Measurements from ENCODE around the gene MICAL3. TPM values are rescaled to one million over a fixed set of nuclear protein-coding genes. Genes with fewer than 3 reads are reported as not detected.

MICAL3 gene
- polyA plus RNA-seq, 4 donors, result 3.2 to 31.4 (median 10.0) TPM

DNA sequence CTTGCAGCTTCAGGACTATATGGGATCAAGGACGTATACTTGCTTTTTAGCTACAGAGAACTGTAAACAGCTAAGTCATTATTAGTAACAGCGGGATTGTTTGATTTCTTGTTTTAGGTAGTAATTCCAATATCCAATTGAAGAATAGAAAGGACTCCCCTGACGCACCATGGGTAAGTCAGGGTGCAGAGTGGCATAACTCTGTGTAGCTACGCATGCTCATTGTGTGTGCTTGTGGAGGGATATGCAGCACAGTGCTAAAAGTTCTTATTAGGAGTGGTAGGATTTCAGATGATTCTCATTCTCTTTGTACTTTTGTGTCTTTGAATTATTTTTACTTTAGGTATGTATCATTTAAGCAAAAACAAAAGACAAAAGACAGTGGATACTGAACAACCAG lies 45.7 kb upstream of the MICAL3 start:
- WGBS, 3 donors, result 91 to 94% (median 93%) methylated on average over 4 of the region's 4 CpGs
- Histone ChIP-seq H3K9me3 (ENCODE audit: control insufficient read depth in 2 of 2, insufficient read depth in 1 of 2, low read depth in 1 of 2, low read length in 1 of 2) (no peaks in the 10 kb centered on the region), H3K27me3 (ENCODE audit: control insufficient read depth in 3 of 3, insufficient read depth in 3 of 3, low read length in 3 of 3) (no peaks in the 10 kb centered on the region), H3K4me1 (ENCODE audit: control insufficient read depth in 3 of 3, insufficient read depth in 2 of 3, low read depth in 1 of 3, low read length in 2 of 3) (peaks cover 0 to 65% (median 3%) of the 10 kb centered on the region in 3 donors), H3K4me3 (ENCODE audit: low read depth in 1 of 3, low read length in 3 of 3) (no peak overlapping the region), H3K36me3 (ENCODE audit: control insufficient read depth in 3 of 3, insufficient read depth in 2 of 3, low read depth in 1 of 3, low read length in 3 of 3) (no peaks in the 10 kb centered on the region), H3K27ac (ENCODE audit: low read depth in 1 of 3, low read length in 2 of 3) (peak overlapping the region in 1 of 3 donors; percentile 82)
- FAIRE-seq (no peak), DNase-seq (no peak)

DNA sequence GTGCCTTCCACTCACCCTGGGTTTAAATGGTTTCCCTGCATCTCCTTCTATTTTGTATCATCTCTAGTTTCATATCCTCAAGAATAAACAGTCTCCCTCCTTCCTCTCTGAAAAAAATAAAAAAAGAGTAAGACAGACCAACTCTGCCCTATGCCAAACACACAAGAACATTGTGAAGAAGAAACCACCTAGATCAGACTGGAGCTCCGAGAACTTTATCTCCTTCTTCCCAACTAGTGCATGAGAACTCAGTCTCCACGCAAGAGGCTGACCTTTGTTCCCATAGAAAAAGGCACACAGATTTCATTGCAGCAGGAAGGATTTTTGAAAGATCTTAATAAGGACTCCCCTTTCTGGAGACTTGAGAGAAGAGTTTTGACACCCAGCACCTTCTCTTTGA lies 44.7 kb upstream of the MICAL3 start:
- Histone ChIP-seq H3K9me3 (ENCODE audit: control insufficient read depth in 2 of 2, insufficient read depth in 1 of 2, low read depth in 1 of 2, low read length in 1 of 2) (no peaks in the 10 kb centered on the region), H3K27ac (ENCODE audit: low read depth in 1 of 3, low read length in 2 of 3) (peak overlapping the region in 2 of 3 donors; percentile 25 to 75), H3K27me3 (ENCODE audit: control insufficient read depth in 3 of 3, insufficient read depth in 3 of 3, low read length in 3 of 3) (no peaks in the 10 kb centered on the region), H3K36me3 (ENCODE audit: control insufficient read depth in 3 of 3, insufficient read depth in 2 of 3, low read depth in 1 of 3, low read length in 3 of 3) (no peaks in the 10 kb centered on the region), H3K4me1 (ENCODE audit: control insufficient read depth in 3 of 3, insufficient read depth in 2 of 3, low read depth in 1 of 3, low read length in 2 of 3) (peaks cover 0 to 70% (median 4%) of the 10 kb centered on the region in 3 donors), H3K4me3 (ENCODE audit: low read depth in 1 of 3, low read length in 3 of 3) (no peak overlapping the region)
- DNase-seq (peak; percentile 79 to 80), FAIRE-seq (no peak)
- 10 to 59% (median 29%) methylated on average over 2 of the region's 2 CpGs for WGBS, 3 donors

- FAIRE-seq (no peak), DNase-seq (no peak)
- H3K27ac ChIP-seq (ENCODE audit: low read depth in 1 of 3, low read length in 2 of 3), result peak overlapping the region in 2 of 3 donors; percentile 56 to 75
These were observed 44.1 kb upstream of the MICAL3 start for GRCh38 chr22:18068381-18068988.

GRCh38 chr22:18067548-18068341 lies 43.4 kb upstream of the MICAL3 start:
- peaks cover 0 to 73% (median 5%) of the 10 kb centered on the region in 3 donors for H3K4me1 ChIP-seq (ENCODE audit: control insufficient read depth in 3 of 3, insufficient read depth in 2 of 3, low read depth in 1 of 3, low read length in 2 of 3)
- no peaks in the 10 kb centered on the region for H3K27me3 ChIP-seq (ENCODE audit: control insufficient read depth in 3 of 3, insufficient read depth in 3 of 3, low read length in 3 of 3)
- 60 to 68% (median 67%) methylated on average over 14 of the region's 14 CpGs for WGBS, 3 donors
- H3K36me3 ChIP-seq (ENCODE audit: control insufficient read depth in 3 of 3, insufficient read depth in 2 of 3, low read depth in 1 of 3, low read length in 3 of 3), result no peaks in the 10 kb centered on the region
- FAIRE-seq, result no peak
- no peak overlapping the region for H3K4me3 ChIP-seq (ENCODE audit: low read depth in 1 of 3, low read length in 3 of 3)
- H3K27ac ChIP-seq (ENCODE audit: low read depth in 1 of 3, low read length in 2 of 3), result peak overlapping the region in 2 of 3 donors; percentile 59 to 75
- no peaks in the 10 kb centered on the region for H3K9me3 ChIP-seq (ENCODE audit: control insufficient read depth in 2 of 2, insufficient read depth in 1 of 2, low read depth in 1 of 2, low read length in 1 of 2)
- DNase-seq, result no peak

More at GRCh38 chr22:18068381-18068988, 44.1 kb upstream of the MICAL3 start:
- H3K4me1 ChIP-seq (ENCODE audit: control insufficient read depth in 3 of 3, insufficient read depth in 2 of 3, low read depth in 1 of 3, low read length in 2 of 3), result peaks cover 0 to 70% (median 4%) of the 10 kb centered on the region in 3 donors
- no peak overlapping the region for H3K4me3 ChIP-seq (ENCODE audit: low read depth in 1 of 3, low read length in 3 of 3)
- 72 to 86% (median 78%) methylated on average over 3 of the region's 3 CpGs for WGBS, 3 donors
- H3K36me3 ChIP-seq (ENCODE audit: control insufficient read depth in 3 of 3, insufficient read depth in 2 of 3, low read depth in 1 of 3, low read length in 3 of 3), result no peaks in the 10 kb centered on the region
- no peaks in the 10 kb centered on the region for H3K27me3 ChIP-seq (ENCODE audit: control insufficient read depth in 3 of 3, insufficient read depth in 3 of 3, low read length in 3 of 3)
- no peaks in the 10 kb centered on the region for H3K9me3 ChIP-seq (ENCODE audit: control insufficient read depth in 2 of 2, insufficient read depth in 1 of 2, low read depth in 1 of 2, low read length in 1 of 2)

DNA sequence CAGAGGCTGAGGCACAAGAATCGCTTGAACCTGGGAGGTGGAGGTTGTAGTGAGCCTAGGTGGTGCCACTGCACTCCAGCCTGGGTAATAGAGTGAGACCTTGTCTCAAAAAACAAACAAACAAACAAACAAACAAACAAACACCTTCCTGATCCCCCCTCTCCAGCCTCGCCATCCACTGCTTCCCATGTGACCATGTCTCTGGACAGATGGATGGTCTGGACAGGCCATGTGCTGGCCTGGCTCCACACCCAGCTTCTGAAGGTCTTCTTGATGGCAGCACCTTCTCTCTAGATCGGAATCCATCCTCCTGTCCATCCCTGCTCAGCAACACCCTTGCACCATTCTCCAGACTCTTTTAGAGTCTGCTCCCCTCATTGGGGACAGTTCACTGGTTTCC lies 42.8 kb upstream of the MICAL3 start:
- H3K4me3 ChIP-seq (ENCODE audit: low read depth in 1 of 3, low read length in 3 of 3), result no peak overlapping the region
- DNase-seq (no peak), FAIRE-seq (no peak)
- H3K4me1 ChIP-seq (ENCODE audit: control insufficient read depth in 3 of 3, insufficient read depth in 2 of 3, low read depth in 1 of 3, low read length in 2 of 3), result peaks cover 4 to 74% (median 5%) of the 10 kb centered on the region in 3 donors
- no peaks in the 10 kb centered on the region for H3K27me3 ChIP-seq (ENCODE audit: control insufficient read depth in 3 of 3, insufficient read depth in 3 of 3, low read length in 3 of 3)
- H3K27ac ChIP-seq (ENCODE audit: low read depth in 1 of 3, low read length in 2 of 3), result peak overlapping the region in 2 of 3 donors; percentile 59 to 75
- 88 to 94% (median 91%) methylated on average over 3 of the region's 3 CpGs for WGBS, 3 donors
- no peaks in the 10 kb centered on the region for H3K9me3 ChIP-seq (ENCODE audit: control insufficient read depth in 2 of 2, insufficient read depth in 1 of 2, low read depth in 1 of 2, low read length in 1 of 2)
- no peaks in the 10 kb centered on the region for H3K36me3 ChIP-seq (ENCODE audit: control insufficient read depth in 3 of 3, insufficient read depth in 2 of 3, low read depth in 1 of 3, low read length in 3 of 3)

DNA sequence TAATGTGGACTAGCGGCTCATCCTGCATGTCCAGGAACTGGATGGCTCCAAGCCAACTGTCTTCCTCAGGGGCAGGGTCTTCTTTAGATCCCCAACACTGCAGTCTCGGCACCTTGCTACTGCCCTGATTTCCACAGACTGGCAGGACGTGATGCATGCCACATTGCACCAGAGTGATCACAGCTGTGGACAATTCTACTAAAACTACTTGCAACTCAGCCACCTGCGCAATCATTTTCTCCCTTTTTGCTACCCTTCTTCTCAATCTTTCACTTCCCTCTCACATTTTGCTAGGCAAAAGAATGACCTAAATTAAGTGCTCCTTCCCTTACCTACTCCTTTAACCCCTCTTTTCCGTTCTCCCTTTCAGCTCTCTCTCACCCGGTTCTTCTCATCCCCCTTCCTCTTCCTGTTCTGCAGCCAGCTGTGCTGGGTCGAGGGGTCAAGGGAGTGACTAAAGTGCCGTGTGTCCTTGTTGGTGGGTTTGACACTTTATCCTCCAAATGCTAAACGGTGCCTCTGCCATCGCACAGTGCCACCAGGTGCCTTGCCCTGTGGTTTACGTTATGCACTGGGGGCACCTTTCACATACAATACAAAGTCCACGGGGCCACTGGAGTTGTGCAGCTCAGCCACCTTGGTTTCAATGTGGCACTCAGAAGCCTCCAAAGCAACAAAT lies 42.0 kb upstream of the MICAL3 start:
- no peaks in the 10 kb centered on the region for H3K9me3 ChIP-seq (ENCODE audit: control insufficient read depth in 2 of 2, insufficient read depth in 1 of 2, low read depth in 1 of 2, low read length in 1 of 2)
- no peak overlapping the region for H3K4me3 ChIP-seq (ENCODE audit: low read depth in 1 of 3, low read length in 3 of 3)
- FAIRE-seq (no peak), DNase-seq (peak; percentile 68 to 78)
- WGBS, 3 donors, result 25 to 38% (median 35%) methylated on average over 12 of the region's 12 CpGs
- H3K4me1 ChIP-seq (ENCODE audit: control insufficient read depth in 3 of 3, insufficient read depth in 2 of 3, low read depth in 1 of 3, low read length in 2 of 3), result peaks cover 4 to 80% (median 5%) of the 10 kb centered on the region in 3 donors
- H3K27ac ChIP-seq (ENCODE audit: low read depth in 1 of 3, low read length in 2 of 3), result peak overlapping the region in 2 of 3 donors; percentile 22 to 25
- no peaks in the 10 kb centered on the region for H3K36me3 ChIP-seq (ENCODE audit: control insufficient read depth in 3 of 3, insufficient read depth in 2 of 3, low read depth in 1 of 3, low read length in 3 of 3)
- no peaks in the 10 kb centered on the region for H3K27me3 ChIP-seq (ENCODE audit: control insufficient read depth in 3 of 3, insufficient read depth in 3 of 3, low read length in 3 of 3)

- no peaks in the 10 kb centered on the region for H3K36me3 ChIP-seq (ENCODE audit: control insufficient read depth in 3 of 3, insufficient read depth in 2 of 3, low read depth in 1 of 3, low read length in 3 of 3)
- H3K27me3 ChIP-seq (ENCODE audit: control insufficient read depth in 3 of 3, insufficient read depth in 3 of 3, low read length in 3 of 3), result no peaks in the 10 kb centered on the region
- no peak overlapping the region for H3K27ac ChIP-seq (ENCODE audit: low read depth in 1 of 3, low read length in 2 of 3)
- H3K4me3 ChIP-seq (ENCODE audit: low read depth in 1 of 3, low read length in 3 of 3), result no peak overlapping the region
- peaks cover 5 to 80% (median 10%) of the 10 kb centered on the region in 3 donors for H3K4me1 ChIP-seq (ENCODE audit: control insufficient read depth in 3 of 3, insufficient read depth in 2 of 3, low read depth in 1 of 3, low read length in 2 of 3)
- no peaks in the 10 kb centered on the region for H3K9me3 ChIP-seq (ENCODE audit: control insufficient read depth in 2 of 2, insufficient read depth in 1 of 2, low read depth in 1 of 2, low read length in 1 of 2)
- WGBS, 3 donors, result 21 to 53% (median 34%) methylated on average over 9 of the region's 9 CpGs
- no peak for FAIRE-seq
- peak in 1 of 2 donors; percentile 25 for DNase-seq
These were observed 40.9 kb upstream of the MICAL3 start for GRCh38 chr22:18065256-18065655.

- H3K9me3 ChIP-seq (ENCODE audit: control insufficient read depth in 2 of 2, insufficient read depth in 1 of 2, low read depth in 1 of 2, low read length in 1 of 2), result no peaks in the 10 kb centered on the region
- 71 to 86% (median 83%) methylated on average over 7 of the region's 7 CpGs for WGBS, 3 donors
- no peaks in the 10 kb centered on the region for H3K27me3 ChIP-seq (ENCODE audit: control insufficient read depth in 3 of 3, insufficient read depth in 3 of 3, low read length in 3 of 3)
- FAIRE-seq (no peak), DNase-seq (no peak)
- H3K27ac ChIP-seq (ENCODE audit: low read depth in 1 of 3, low read length in 2 of 3), result no peak overlapping the region
- no peak overlapping the region for H3K4me3 ChIP-seq (ENCODE audit: low read depth in 1 of 3, low read length in 3 of 3)
- peaks cover 5 to 78% (median 10%) of the 10 kb centered on the region in 3 donors for H3K4me1 ChIP-seq (ENCODE audit: control insufficient read depth in 3 of 3, insufficient read depth in 2 of 3, low read depth in 1 of 3, low read length in 2 of 3)
- H3K36me3 ChIP-seq (ENCODE audit: control insufficient read depth in 3 of 3, insufficient read depth in 2 of 3, low read depth in 1 of 3, low read length in 3 of 3), result no peaks in the 10 kb centered on the region
These were observed 40.3 kb upstream of the MICAL3 start for GRCh38 chr22:18064636-18065035.
